ENCODE measurements around the gene STXBP4.

Gene STXBP4

DNA sequence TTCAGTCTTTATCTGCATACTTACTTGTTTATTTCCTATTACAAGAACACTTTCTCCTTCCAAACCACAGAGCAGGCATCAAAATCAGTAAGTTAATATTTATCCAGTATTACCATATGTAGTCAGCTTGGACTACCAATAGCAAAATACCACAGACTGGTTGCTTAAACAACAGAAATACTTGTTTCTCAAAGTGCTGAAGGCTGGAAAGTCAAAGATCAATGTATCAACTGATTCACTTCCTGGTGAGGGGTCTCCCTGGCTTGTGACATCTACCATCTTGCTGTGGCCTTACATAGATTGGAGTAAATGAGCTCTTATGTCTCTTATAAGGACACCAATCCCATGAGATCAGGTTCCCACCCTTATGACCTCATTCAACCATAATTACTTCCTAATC lies 2.6 kb downstream of the STXBP4 start:
- DNase-seq, result no peak

DNA sequence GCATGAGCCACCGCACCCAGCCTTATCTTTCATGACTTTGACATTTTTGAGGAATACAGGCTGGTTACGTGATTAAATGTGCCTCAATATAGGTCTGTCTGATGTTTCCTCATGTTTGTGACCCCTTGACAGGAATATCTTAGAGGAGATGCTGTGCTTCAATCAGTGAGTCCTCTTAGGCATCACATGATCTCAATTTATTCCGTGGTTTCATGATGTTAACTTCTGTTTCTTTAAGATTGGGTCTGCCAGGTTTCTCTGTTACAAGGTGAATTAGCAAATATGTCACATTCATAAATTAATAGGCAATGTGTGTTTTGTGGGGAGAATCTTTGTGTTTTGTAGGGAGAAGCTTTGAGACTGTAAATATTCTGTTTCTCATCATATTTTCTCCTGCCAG lies 3.3 kb downstream of the STXBP4 start:
- no peak for DNase-seq

DNA sequence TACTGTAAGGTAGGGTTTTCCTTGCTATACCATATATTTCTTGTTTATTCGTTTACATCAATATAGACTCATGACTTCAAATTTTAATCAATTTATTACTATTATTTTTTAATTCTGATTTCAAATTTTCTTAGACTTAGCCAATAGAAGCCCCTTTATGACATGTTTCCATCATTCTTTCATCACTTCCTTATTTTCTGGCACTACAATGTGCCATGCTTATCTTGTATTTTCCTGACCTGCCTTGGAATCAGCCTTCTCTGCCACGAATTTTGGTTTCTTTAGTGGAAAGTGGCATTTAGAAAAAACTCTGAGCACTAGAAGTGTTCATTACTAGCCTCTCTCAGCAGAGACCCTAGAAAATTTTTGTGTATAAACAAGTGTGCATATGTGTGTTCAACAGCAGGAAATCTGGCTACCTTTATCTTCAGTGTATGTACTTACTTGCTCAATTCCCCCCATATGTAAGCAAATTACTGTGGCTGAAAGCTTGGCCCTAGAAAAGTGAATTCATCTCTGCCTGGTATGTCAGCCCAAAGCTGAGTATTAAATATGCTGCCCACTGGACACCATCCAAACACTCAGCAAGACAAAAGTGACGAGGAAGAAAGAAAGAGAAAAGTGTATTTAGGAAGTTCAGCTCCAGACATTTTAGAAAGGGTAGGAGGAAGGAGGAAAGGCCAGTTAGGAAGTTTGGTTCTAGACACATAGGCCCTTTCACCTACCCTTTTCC lies 4.0 kb downstream of the STXBP4 start:
- DNase-seq, result no peak

GRCh38 chr17:54974759-54975158 lies 6.2 kb downstream of the STXBP4 start:
- no peak for DNase-seq

DNA sequence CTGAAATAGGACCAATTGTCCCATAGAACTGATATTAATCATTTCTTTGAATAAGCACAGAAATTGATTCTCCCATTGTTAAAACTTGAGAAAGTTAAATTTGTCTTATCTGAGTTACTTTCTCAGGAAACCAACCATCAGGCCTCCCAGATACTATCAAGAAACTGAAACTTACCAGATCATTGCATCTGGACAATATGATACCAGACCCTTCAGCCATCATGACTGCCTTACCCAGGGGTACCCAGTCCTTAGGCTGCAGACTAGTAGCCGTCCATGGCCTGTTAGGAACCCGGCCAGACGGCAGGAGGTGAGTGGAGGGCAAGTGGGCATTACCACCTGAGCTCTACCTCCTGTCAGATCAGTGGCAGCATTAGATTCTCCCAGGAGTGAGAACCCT lies 7.8 kb downstream of the STXBP4 start:
- no peak for DNase-seq

GRCh38 chr17:54977744-54978143 lies 9.2 kb downstream of the STXBP4 start:
- DNase-seq, result no peak

- no peak for DNase-seq
Measured at GRCh38 chr17:54979657-54980056, 11.1 kb downstream of the STXBP4 start.

GRCh38 chr17:54980375-54980774 lies 11.8 kb downstream of the STXBP4 start:
- DNase-seq, result no peak

DNA sequence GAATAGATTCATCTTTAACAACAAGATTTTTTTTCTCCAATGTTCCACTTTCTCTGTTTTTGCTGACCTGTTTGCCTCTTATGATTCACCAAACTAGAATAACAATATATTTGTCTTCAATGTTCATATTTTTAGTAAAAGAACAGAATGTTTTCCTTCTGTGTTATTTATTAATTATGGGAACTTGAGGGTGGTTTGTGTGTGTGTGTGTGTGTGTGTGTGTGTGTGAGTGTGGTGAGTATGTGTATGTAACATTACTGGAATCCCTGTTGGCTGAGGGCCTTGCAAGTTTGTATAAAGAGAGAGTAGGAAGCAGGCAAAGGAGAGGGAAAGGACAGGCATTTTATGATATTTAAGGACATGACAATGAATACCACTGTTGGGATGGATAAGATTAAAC lies 13.8 kb downstream of the STXBP4 start:
- no peak for DNase-seq

- no peak for DNase-seq
Measured at GRCh38 chr17:54983260-54983659, 14.7 kb downstream of the STXBP4 start.

DNA sequence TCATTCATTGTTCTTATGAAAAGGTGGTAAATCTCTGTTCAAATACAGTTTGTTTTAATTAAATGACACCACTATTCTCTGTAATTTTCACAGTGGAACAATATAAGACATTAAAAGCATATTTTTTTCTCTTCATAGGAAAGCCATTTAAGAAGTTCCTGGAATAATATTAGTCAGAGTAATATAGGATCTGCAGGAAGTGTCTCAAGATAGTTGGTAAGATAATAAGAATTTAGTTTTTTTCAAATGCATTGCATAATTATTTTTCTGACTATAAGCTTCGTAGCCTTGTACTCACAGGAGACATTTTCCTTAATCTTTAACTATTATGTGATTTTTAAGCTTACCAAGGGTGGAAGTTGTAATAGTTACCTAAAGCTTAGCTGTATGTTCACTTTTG lies 16.9 kb downstream of the STXBP4 start:
- DNase-seq, result no peak

DNA sequence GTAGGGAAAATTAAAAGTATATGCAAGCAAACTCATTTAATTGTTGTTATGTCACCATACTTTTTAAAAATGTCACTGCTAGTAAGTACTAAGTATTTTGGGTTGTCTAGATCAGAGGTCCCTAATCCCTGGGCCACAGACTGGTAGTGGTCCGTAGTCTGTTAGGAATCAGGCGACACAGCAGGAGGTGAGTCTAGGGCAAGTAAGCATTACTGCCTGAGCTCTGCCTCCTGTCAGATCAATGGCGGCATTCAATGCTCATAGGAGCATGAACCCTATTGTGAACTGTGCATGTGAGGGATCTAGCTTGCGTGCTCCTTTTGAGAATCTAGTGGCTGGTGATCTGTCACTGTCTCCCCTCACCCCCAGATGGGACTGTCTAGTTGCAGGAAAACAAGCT lies 21.6 kb downstream of the STXBP4 start:
- no peak for DNase-seq

- DNase-seq, result no peak
Measured at GRCh38 chr17:54991567-54991966, 23.0 kb downstream of the STXBP4 start.

- DNase-seq, result peak; percentile 57
Measured at GRCh38 chr17:54992797-54993639, 24.5 kb downstream of the STXBP4 start.

DNA sequence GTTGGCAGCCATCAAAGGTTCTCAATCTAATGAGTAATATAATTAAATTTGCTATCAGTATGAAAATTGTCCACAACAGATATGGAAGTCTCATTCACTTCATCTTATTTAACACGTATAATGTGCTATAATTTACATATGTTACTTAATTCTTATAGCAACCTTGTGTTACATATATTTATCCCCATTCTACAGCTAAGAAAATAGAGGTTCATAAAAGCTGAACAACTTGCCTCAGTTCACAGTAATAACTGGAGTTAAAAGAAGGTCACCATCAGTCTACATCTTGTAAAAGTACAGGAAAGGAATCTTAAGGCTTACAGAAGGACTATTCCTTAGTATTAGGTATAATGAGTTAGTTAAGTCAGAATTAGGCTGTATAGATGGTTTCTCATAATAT lies 27.9 kb downstream of the STXBP4 start:
- no peak for DNase-seq

GRCh38 chr17:55002458-55002857 lies 33.9 kb downstream of the STXBP4 start:
- no peak for DNase-seq

DNA sequence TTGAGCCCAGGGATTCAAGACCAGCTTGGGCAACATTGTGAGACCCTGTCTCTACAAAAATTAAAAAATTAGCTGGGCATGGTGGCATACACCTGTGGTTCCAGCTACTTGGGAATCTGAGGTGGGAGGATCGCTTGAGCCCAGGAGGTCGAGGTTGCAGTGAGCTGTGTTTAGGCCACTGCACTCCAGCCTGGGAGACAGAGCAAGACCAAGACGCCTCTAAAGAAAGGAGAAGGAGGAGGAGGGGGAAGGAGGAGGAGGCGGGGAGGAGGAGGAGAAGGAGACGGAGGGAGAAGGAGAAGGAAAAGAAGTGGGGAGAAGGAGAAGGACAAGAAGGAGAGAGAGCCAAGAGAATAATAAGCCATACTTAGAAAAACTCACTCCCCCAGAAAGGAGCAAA lies 35.9 kb downstream of the STXBP4 start:
- DNase-seq, result no peak

- DNase-seq, result no peak
Measured at GRCh38 chr17:55005520-55005919, 37.0 kb downstream of the STXBP4 start.

DNA sequence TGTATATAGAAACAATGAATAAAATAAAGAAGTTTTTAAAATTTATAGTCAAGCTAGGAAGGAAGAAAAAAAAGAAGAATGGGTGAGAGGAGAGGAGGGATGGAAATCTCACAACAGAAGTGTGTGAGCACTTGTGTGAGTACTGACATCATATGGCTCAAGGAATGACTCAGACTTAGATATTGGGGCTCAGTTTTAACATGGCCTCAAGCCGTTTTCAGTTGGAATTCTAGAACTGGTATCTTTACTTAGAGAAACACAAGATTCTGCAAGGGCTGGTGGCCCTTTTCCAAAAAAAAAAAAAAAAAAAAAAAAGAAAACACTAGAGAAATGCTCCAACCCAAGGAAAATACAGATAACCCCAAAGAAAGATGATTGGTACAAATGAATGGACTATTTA lies 55.1 kb downstream of the STXBP4 start:
- no peak for DNase-seq

- DNase-seq, result no peak
Measured at GRCh38 chr17:55037828-55038227, 69.3 kb downstream of the STXBP4 start.

DNA sequence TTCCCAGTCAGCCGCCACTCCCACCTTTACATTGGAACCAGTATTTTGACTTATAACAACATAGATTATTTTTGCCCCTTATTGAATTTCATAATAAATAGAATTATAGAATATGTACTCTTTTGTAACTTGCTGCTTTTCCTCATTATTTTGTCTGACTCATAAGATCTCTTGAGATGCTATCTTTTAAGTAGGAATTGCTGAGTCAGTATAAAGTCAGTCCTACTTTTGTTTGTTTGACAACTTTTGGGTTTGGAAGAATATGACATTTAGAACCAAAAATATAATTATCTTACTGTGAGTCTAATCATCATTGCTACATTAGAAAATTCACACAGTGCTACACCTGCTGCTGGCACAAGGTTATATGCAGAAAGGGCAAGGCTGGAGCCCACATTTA lies 69.7 kb downstream of the STXBP4 start:
- DNase-seq, result no peak

DNA sequence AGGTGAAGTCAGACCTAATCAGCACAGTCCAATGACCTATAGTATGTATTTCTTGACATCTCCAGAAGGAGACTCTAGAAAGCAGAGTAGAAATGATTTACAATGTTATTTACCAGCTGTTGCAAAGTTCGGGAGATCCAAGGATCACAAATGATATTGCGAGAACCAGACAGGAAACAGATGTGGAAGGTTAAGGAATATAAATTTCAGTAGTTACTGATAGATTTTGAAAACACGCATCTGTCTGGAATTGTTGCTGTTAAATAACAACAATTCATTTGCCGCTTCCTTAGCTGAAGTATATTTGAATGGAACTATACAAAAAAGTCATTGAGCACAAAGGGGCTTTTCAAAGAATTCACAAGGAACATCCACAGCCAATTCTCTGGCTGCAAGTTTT lies 72.0 kb downstream of the STXBP4 start:
- DNase-seq, result no peak

DNA sequence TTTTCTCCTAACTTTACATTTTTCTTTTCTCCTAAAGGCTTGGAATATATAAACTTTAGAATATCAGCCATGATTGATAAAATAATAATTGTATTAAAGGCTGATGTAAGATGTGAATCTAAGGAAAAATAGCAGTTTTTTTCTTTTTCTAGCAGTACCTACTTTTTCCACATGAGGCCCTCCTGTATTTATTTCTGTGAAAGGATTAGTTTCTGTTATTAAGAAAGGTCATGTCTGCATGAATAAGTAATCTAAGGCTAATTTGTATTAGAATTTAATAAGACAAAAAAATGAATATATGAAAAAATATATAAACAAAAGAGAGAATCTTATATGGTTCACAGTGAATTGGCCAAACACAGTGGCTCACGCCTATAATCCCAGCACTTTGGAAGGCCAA lies 85.3 kb downstream of the STXBP4 start:
- DNase-seq, result no peak

DNA sequence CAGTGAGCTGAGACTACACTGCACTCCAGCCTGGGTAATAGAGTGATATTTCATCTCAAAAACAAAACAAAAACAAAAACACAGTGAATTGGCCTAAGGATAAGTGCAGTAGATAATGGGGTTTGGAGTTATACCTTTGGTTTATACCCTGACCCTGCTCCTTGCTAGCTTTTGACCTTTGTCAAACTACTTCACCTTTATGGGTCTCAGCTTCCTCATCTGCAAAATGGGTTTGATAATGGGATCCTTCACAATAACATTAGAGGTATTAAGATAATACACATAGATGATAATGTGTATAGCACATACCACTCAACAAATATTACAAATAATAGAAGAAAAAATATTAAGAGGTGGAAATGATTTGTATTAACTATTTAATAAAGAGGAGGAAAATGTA lies 85.9 kb downstream of the STXBP4 start:
- DNase-seq, result no peak

GRCh38 chr17:55056526-55056925 lies 88.0 kb downstream of the STXBP4 start:
- no peak for DNase-seq
